Colonic mucosa (tissue), 4 donors: Measurements from ENCODE around the gene PXDC1. TPM values are rescaled to one million over a fixed set of nuclear protein-coding genes. Genes with fewer than 3 reads are reported as not detected.

Source experiments
- DNase-seq: peaks from one replicate; pipeline ENCODE4 v3.0.0-alpha.2; 2020
- H3K27ac ChIP-seq: fragments of 200-600 bp; one replicate; pipeline ENCODE4 v1.8.0; 2021
- H3K27me3 ChIP-seq: fragments of 200-600 bp; one replicate; pipeline ENCODE4 v1.8.0; 2021
- H3K36me3 ChIP-seq: fragments of 200-600 bp; one replicate; pipeline ENCODE4 v1.8.0; 2021
- H3K4me1 ChIP-seq: fragments of 200-600 bp; one replicate; pipeline ENCODE4 v1.8.0; 2021; ENCODE audit warnings: mild to moderate bottlenecking
- H3K4me3 ChIP-seq: fragments of 200-600 bp; one replicate; pipeline ENCODE4 v1.8.0; 2021
- H3K9ac ChIP-seq, 2 donors: one replicate each; pipeline ENCODE4 v1.7.0; 2013; ENCODE audit warnings: control low read depth in 2 of 2, low read depth in 2 of 2, low read length in 2 of 2
- H3K9me3 ChIP-seq: fragments of 200-600 bp; one replicate; pipeline ENCODE4 v1.8.0; 2021
- intact Hi-C: fragments of 100-400 bp; cut with DNase I; formaldehyde crosslinking; loops from one replicate; pipeline ENCODE4 v1.14.1; 2022
- total RNA-seq, 2 donors: library from RNA; stranded (reverse); fragmentation: NEBNext Ultra II Directional in 1 of 2; extraction: Animal tissue kit (Norgen Biotek cat#: 25700) in 1 of 2; gene quantifications; one replicate each; pipeline ENCODE4 v1.2.1, GENCODE V29; 2021
- TF ChIP-seq, protein P1 (sequence below): fragments of 200-600 bp; IDR thresholded peaks from one replicate; pipeline ENCODE4 v1.8.0; 2022; ENCODE audit warnings: antibody characterized with exemption, mild to moderate bottlenecking
- donor health status: healthy.
- donor health status: DM: no; HTN: no; CAD: no.
- donor health status: DM: no; HTN: no; CAD: no.

The PXDC1 gene
- total RNA-seq, 2 donors from 2014 or later, result 1.7 to 8.8 TPM

DNA sequence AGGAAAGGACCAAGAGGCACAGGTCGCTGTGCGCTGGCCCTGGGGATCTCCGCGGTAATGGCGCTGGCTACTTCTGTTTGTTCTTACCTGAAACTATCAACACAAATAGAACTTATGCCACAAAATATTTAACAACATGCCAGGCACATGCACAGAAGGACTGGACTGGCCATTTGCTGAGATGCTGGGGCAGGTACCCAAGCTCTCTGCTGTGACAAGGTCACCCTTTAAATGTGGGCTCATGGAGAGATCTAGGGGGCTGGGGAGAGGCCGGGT lies 28.0 kb upstream of the PXDC1 start:
- Histone ChIP-seq H3K9ac (no peak overlapping the region), H3K9me3 (no peaks in the 10 kb centered on the region), H3K4me1 (no peaks in the 10 kb centered on the region), H3K27me3 (no peaks in the 10 kb centered on the region), H3K36me3 (no peaks in the 10 kb centered on the region), H3K4me3 (no peak overlapping the region), H3K27ac (no peak overlapping the region)
- no peak for DNase-seq
- TF ChIP-seq, protein P1, sequence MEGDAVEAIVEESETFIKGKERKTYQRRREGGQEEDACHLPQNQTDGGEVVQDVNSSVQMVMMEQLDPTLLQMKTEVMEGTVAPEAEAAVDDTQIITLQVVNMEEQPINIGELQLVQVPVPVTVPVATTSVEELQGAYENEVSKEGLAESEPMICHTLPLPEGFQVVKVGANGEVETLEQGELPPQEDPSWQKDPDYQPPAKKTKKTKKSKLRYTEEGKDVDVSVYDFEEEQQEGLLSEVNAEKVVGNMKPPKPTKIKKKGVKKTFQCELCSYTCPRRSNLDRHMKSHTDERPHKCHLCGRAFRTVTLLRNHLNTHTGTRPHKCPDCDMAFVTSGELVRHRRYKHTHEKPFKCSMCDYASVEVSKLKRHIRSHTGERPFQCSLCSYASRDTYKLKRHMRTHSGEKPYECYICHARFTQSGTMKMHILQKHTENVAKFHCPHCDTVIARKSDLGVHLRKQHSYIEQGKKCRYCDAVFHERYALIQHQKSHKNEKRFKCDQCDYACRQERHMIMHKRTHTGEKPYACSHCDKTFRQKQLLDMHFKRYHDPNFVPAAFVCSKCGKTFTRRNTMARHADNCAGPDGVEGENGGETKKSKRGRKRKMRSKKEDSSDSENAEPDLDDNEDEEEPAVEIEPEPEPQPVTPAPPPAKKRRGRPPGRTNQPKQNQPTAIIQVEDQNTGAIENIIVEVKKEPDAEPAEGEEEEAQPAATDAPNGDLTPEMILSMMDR, result no peak
- intact Hi-C loops, result no loop called here

DNA sequence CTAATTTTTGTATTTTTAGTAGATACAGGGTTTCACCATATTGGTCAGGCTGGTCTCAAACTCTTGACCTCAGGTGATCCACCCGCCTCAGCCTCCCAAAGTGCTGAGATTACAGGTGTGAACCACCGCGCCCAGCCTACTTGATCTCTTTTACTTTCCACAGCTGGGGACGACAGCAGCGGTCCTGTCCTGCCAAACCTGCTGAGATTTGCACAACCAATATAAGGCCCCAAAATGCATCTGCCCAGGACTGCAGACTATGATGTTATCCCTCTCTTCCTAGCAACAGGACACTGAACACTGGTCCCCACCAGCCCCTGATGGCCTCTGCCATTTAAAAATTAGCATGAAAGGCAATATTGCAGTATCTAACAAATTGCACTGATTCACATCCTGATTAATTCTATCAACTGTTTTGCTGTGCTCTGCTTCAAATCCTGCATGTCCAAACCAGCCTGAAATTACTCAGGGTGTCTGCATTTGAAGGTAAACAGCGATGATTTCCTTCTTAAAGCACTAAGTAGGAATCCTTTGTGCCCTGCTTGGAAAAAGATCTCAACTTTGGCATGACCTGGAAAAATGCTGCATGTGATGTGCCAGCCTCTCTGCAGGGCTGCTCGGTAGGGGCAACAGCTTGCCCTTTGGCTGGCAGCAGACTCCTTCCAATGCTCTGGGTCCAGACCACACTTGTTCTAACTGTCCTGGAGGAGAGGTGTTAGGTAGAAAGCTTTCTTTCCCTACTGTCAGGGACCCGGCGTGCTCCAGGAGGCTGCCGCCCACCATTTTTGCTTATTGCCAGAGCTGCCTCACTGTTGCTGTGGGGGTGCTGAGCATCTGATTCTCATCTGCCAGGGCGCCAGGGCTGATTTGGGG lies 27.4 kb upstream of the PXDC1 start:
- no peaks in the 10 kb centered on the region for H3K27me3 ChIP-seq
- DNase-seq, result no peak
- no peaks in the 10 kb centered on the region for H3K36me3 ChIP-seq
- H3K4me1 ChIP-seq, result no peaks in the 10 kb centered on the region
- no peak overlapping the region for H3K9ac ChIP-seq
- intact Hi-C loops, result no loop called here
- H3K4me3 ChIP-seq, result no peak overlapping the region
- H3K9me3 ChIP-seq, result no peaks in the 10 kb centered on the region
- TF ChIP-seq, protein P1, result no peak
- H3K27ac ChIP-seq, result no peak overlapping the region

DNA sequence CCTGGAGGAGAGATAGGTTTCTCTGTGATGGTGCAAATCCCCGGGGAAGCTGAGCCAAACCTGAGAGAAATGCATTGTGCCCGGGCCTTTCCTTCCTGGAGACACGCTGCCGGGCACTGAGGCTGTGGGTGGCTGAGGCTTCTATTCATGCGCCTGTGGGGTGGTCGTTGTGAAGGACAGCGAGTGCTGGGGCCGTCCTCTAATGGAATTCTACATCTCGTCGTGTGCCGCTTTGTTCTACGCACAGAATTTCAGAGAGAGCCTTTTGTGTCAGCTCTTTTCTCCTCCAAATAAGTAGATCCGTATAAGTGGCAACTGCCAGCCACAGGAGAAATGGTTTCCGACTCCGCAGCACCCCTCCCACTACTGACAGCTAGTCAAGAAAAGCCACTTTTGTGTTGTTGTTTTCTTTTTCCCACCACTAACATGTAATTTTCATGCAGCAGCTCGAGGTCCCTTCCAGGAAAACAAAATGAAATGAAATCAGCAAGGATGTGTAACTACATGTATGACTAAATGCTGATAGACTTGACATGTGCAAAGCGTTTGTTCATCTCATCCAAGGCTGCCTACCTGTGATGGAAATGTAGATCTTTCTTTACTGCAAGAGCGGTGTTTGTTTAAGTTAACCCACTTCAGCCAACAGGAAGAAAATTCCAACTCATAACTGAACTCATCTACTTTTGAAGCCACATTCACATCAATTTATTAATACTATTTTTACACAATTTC lies 26.4 kb upstream of the PXDC1 start:
- Histone ChIP-seq H3K27ac (no peak overlapping the region), H3K4me3 (no peak overlapping the region), H3K9ac (no peak overlapping the region), H3K9me3 (no peaks in the 10 kb centered on the region), H3K36me3 (no peaks in the 10 kb centered on the region), H3K4me1 (no peaks in the 10 kb centered on the region), H3K27me3 (no peaks in the 10 kb centered on the region)
- no peak for DNase-seq
- TF ChIP-seq, protein P1, result no peak
- intact Hi-C loops, result no loop called here

DNA sequence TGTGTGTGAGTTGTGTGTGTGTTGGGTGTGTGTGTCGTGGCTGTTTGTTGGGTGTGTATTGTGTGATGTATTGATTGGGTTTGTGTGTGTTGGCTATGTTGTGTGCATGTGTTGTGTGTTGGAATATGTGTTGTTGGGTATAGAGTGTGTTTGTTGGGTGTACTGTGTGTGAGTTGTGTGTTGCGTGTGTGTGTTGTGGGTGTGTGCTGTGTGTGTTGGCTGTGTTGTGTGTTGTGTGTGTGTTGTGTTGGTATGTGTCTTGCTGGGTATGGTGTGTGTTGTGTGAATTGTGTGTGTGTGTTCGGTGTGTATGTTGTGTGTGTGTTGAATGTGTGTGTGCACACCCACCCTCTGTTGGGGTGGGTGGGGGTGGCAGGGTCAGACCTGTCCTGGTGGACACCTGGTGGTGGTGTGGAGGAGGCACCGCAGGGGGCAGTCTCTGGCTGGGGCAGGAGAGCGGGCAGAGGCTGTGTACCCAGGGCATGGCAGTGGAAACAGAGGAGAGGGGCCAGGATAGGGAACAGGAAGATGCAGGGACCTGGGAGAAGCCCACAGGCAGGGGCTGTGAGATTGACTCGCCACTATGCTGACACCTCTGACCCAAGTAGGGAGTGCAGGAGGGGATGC lies 25.5 kb upstream of the PXDC1 start:
- H3K9ac ChIP-seq, result no peak overlapping the region
- no peak for DNase-seq
- TF ChIP-seq, protein P1, result no peak
- H3K27me3 ChIP-seq, result no peaks in the 10 kb centered on the region
- intact Hi-C loops, result no loop called here
- H3K36me3 ChIP-seq, result no peaks in the 10 kb centered on the region
- no peaks in the 10 kb centered on the region for H3K4me1 ChIP-seq
- no peak overlapping the region for H3K27ac ChIP-seq
- no peak overlapping the region for H3K4me3 ChIP-seq
- H3K9me3 ChIP-seq, result no peaks in the 10 kb centered on the region

DNA sequence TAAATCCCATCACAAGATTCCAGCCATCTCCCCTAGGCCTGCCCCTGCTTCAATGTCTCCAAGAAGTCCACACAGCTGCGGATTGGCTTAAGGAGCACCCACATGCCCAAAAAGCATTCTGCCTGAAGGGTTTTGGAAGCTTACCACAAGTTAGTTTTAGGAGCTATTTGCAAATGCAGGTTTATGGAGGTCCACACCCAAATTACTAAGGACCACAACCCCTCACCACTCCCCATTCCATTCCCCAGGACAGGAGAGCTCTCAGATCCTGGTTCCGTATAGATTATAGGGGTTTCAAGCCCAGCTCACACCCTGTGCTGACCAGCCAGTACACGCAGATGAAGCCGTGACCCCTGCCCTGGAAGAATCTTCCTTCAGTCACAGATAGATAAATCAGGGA lies 24.3 kb upstream of the PXDC1 start:
- Histone ChIP-seq H3K36me3 (no peaks in the 10 kb centered on the region), H3K4me3 (no peak overlapping the region), H3K27ac (no peak overlapping the region), H3K27me3 (no peaks in the 10 kb centered on the region), H3K9ac (no peak overlapping the region), H3K4me1 (no peaks in the 10 kb centered on the region), H3K9me3 (no peaks in the 10 kb centered on the region)
- no peak for DNase-seq
- TF ChIP-seq, protein P1, result no peak
- intact Hi-C loops, result no loop called here
